Glomerular visceral epithelial cell (primary cell): Measurements from ENCODE around the gene EFTUD2.
"Not testable (repeated sequence)": the region's sequence is repeated elsewhere in the genome, so short reads cannot be mapped to it uniquely, and the experiment has no call there.

Experiments used
- DNase-seq: peaks from one replicate; pipeline ENCODE4 v3.0.0-alpha.2; 2016; ENCODE audit errors: extremely low spot score

Gene EFTUD2

GRCh38 chr17:44899074-44899782, at the start of gene EFTUD2:
TSS of gene EFTUD2 (minus strand) at chr17:44899445. CDS start at chr17:44894521, 4,924 bp downstream.
- peak; percentile 89 for DNase-seq

- no peak for DNase-seq
Observed at GRCh38 chr17:44948315-44948795, 49.1 kb upstream of the EFTUD2 start.

DNA sequence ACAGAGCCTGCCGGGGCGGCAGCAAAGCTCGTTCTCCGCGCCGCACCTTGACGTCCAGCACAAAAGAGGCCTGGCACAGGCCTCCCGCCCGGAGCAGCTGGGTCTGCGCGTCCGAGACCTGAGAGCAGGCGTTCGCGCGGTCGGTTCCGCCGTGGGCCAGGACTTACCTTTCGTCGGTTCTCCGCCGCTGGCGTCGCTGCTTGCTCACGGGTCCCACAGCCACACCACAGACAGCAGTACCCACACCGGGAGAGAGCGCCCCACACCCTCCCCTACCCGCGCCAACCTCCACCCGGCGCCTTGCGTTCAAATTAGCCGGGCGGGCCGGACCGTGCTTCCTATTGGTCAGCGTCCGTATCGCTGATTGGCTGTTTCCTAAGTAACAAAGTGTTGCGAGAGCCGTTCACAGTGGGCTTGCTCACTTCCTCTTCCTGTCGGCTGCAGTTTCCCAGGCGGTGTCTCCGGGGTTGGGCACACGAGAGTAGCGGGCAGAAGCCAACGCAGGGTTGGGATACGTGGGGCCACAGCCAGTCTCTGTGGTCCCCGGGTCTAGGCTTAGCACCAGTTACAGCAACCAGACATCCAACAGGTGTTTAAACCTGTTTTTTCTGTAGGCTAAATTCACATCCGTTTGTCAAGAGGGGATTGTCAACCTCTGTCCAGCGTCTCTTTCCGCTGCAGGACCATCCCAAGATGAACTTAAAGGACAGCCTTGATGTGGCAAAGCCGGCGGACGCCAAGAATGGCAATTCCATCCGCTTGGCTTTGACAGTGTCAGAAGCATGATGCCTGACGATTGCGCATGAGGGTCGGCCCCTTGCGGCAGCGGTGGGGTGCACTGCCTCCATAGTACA, 48.4 kb upstream of the EFTUD2 start, which contains the start of gene KIF18B:
KIF18B (minus strand) TSS at position 313 of the 854 bp plus-strand sequence. CDS start 11,429 bp downstream, outside the sequence.
- DNase-seq, result peak; percentile 96

- DNase-seq, result not testable (repeated sequence)
Observed at GRCh38 chr17:44945652-44946051, 46.4 kb upstream of the EFTUD2 start.

DNA sequence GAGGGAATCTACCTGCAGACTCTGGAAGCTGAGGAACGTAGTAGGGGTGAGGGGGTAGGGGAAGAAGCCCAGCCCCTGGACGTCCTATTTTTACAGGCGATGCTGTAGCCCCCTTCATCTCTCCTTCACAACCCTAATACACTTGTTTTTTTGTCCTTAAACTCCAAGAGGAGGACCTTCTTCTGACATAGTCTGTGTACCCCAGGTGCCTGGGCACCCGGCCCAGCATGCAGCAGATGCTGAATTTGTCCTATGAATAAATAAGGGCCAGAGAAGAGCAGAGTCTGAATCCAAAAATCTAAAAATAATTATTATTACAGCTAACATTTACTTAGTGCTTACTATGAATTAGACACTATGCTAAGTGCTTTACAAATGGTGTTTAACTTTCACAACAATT, 43.2 kb upstream of the EFTUD2 start:
- no peak for DNase-seq

DNA sequence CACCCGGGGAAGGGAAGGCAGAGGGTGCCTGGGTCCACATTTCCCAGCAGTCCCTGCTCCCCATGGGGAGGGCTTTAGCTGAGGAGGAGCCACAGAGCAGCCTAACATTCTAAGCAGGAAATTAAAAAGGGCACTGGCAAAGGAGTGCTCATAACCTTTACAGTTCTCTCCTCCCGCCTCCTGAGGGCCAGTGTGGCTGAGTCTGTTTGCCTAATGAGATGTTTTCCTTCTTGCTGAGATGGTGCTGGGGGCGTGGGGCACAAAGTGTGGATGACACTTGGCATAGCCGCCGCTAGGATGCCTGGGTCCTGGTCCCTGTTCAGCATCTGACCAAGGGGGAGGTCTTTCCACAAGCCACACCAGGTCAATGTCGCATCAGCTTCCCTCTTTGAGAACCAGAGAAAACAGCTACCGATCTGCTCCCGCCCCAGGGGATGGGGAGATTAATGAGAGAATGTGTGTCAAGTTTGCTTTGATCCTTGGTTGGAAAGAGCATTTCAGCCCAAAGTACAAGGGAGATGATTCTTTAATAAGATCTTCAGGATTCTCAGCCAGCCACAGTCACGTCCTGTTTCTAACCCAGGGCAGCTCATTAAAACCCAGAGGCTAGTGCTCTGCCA, 42.6 kb upstream of the EFTUD2 start:
- DNase-seq, result no peak

DNA sequence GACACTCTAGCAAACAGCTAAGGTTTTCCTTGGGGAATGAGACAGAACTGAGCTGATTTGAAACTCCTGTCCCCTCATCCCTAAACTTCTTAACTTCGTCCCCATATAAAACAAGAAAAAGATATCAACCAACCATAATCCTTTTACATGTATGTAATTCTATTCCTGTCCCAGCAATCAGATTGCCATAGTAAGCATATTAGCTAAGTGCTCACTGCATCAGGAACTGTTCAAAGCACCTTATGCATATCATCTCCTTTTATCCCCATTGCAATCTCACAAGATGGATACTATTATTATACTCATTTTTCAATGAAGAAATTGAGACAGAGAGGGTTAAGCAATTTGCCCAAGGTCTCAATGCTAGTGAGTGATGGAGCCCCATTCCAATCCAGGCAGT, 41.5 kb upstream of the EFTUD2 start:
- DNase-seq, result no peak

GRCh38 chr17:44940317-44940716, 41.1 kb upstream of the EFTUD2 start:
- DNase-seq, result no peak

DNA sequence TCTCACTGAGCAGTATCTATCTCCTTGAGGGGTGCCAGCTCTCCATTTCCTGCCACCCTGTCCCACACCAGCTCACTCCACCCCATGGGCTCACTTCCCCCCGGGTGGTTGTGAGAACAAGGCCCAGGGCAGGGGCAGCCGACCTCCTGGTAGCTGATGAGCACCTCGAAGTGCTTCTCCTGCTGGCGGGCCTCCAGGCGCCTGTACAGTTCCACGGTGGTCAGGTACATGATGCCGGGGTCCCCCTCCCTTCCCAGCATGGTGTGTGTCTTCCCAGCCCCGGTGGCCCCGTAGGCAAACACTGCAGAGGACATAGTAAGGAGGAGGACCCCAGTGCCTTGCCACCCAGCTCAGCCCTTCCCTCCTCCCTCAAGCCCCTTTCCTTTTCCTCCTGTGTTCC, 35.9 kb upstream of the EFTUD2 start:
- no peak for DNase-seq

DNA sequence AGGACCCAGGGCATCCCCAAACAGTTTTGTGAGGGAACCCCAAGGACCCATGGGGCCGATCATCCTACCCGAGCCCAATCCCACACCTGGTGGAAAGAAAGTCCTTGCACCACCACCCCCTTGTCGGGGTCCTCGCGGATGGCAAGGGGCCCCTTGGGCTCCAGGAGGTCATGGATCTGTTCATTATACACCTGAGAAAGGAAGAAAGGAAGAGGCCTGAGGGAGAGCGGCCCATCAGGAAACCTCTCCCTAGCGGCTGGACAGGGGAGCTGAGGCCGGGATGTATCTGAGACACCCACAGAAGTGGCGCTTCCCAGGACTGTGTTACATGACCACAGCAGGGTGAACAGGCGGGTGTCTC, 35.5 kb upstream of the EFTUD2 start:
- DNase-seq, result no peak

DNA sequence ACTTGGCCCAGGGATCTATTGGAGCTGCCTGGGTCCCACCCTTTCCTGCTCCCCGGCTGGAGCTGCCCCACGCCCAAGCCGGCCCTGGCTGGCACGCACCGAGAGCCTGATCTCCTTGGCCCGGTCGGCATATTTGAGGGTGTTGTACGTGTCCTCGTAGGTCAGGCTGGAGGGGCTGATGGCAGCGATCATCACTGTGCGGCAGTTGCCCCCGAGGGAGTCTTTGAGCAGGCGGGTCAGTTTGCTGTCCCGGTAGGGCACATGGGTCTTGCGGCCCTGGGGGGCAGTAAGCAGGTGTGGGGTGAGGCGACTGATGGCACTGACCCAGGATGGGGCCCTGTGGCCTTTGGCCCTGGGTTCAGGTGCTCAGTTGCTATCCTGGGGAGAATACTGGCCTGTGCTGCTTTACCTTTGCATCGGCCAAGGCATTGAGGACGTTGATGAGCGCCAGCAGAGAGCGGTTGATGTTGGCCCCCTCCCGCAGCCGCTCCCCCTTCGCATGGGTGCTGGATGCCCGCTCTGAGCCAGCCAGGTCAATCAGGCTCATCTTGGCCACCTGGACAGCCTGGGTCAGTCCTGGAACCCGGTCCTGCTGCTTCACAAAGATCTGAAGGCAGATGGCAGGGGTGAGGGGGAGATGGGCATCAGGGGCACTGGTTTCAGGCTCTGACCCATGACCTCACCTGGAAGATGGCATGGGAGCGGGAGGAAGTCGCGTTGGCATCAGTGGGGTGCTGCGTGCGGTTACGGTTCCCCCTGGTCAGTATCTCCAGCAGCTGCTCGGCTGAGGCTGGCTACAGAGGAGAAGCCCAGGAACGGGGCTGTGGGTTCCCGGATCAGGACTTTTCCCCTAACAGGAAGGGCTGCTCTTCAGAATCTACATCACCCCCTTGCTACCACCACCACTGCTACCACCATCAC, 34.8 kb upstream of the EFTUD2 start:
- DNase-seq, result no peak

- no peak for DNase-seq
Observed at GRCh38 chr17:44932787-44933097, 33.5 kb upstream of the EFTUD2 start.

- DNase-seq, result no peak
Observed at GRCh38 chr17:44932096-44932786, 33.0 kb upstream of the EFTUD2 start.

DNA sequence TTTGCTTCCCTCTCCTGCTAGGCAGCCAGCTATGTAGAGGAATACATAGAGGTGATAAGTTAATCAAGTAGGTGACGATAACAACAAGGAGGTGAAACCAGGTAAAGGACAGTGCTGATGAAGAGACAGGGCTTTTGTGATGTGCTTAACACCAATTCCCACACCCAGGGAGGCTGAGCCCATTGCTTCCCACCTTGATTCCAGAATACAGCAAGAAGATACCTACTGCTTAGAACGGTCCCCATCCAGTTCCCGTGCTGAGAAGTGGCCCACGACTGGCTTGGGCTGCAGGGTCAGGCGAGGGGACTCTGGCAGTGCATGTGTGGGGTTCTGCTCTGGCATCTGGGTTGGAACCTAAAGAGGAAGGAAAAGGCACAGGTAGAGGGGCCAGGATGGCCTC, 32.1 kb upstream of the EFTUD2 start:
- DNase-seq, result no peak

DNA sequence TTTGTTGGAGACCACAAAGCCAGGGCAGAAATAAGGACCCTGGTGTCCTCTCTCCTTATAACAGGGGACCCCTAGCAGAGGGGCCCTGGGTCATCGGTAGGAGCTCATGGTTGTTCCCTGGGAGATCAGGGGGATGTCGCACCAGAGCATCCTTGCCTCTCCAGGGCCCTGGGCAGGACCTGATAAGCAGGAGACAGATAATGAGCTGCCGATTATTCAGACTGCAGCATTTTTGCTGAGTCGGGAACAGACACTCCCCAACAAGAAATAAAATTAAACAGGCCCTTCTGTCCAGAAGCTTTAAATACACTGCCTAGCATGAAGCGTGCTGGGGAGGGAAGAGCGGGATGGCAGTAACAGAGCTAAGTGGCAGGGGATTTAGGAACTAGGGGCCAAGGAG, 31.4 kb upstream of the EFTUD2 start:
- no peak for DNase-seq

DNA sequence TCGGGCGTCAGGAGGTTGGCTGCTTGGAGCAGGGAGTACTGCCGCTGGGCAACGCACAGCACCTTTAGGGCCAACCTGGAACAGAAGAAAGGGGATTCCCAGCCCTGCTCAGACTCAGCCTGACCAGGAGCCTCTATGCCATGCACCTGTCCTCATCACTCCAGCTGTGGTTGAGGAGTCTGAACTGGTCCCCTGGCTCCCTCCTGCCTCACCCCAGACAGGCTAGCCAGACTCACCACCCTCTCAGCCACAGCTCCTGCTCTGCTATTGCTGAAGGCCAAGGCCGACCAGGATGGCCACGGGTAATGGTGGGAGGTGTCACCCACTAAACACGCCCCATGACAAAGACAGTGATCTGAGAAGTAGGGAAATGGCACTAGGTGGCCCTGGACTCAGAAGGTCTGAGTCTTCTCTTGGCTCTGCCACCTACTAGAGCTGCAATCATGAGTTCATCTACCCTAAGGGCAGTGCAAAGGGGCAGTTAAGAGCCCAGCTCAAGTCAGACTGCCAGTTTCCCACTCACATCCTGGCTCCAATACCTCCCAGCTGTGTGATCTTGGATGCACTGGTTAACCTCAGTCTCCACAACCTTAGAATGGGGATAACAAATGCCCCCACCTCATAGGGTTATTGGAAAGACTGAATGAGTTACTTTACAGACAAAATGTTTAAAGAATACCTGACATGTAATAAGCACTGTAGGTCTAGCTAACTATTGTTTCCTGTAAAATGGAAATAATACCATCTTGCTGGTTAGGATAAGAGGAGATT, 29.9 kb upstream of the EFTUD2 start:
- DNase-seq, result no peak

- no peak for DNase-seq
Observed at GRCh38 chr17:44928136-44928535, 28.9 kb upstream of the EFTUD2 start.

DNA sequence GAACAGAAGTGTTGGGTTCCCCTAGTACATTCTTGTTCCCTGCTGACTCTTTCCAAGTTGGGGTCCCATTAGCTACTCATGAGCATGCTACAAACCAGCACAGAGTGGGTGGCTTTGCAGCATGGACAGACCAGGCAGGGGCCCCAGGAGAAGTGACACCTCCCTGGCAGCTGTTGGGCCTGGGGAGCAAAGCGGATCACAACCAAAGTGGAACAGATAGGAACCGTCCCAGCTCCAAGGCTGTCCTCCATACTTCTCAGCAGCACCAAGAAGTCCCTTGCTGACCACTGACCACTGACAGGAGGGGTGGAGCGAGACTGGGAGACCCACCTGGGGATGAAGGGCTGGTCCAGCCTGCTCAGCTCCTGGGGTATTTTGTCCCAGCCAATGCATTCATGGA, 28.5 kb upstream of the EFTUD2 start:
- no peak for DNase-seq

- DNase-seq, result no peak
Observed at GRCh38 chr17:44926821-44927525, 27.7 kb upstream of the EFTUD2 start.
